ENCODE data around the gene NXPH3. TPM values are rescaled to one million over a fixed set of nuclear protein-coding genes. Genes with fewer than 3 reads are reported as not detected.
"Not testable (repeated sequence)": the region's sequence is repeated elsewhere in the genome, so short reads cannot be mapped to it uniquely, and the experiment has no call there.

Gene NXPH3
- polyA plus RNA-seq, 1 experiment, result 0.27 TPM

- DNase-seq (ENCODE audit: low read depth, low spot score), result no peak
- CTCF ChIA-PET, result interaction anchor here (0.6 to 1.1 kb wide), 4 partner anchors 10 to 140 kb away, joined by 3 to 5 read pairs (median 3); no protein-coding TSS in a partner anchor
- Histone ChIP-seq H3K4me3 (ENCODE audit: low read depth, low read length) (no peak overlapping the region), H3K27me3 (ENCODE audit: control insufficient read depth, insufficient read depth, low read length) (peaks cover 35% of the 10 kb centered on the region), H3K9me3 (ENCODE audit: control insufficient read depth, insufficient read depth, low read length) (no peaks in the 10 kb centered on the region; the same call in 1 of the 2 replicates), H3K27ac (ENCODE audit: low read depth, low read length) (no peak overlapping the region)
- TF ChIP-seq CTCF (IDR thresholded peaks at IDR 0.05; ENCODE audit: low read depth, low read length), result no peak
- POLR2A ChIA-PET, result no interaction called here
Measured at GRCh38 chr17:49548051-49548505, 27.6 kb upstream of the NXPH3 start.

- DNase-seq (ENCODE audit: low read depth, low spot score), result no peak
- H3K27ac ChIP-seq (ENCODE audit: low read depth, low read length), result no peak overlapping the region
- ChIA-PET CTCF (interaction anchor here (1.1 kb wide), 1 partner anchor 112 kb away, joined by 5 read pairs; no protein-coding TSS in a partner anchor), POLR2A (no interaction called here)
- H3K9me3 ChIP-seq (ENCODE audit: control insufficient read depth, insufficient read depth, low read length), result no peaks in the 10 kb centered on the region; the same call in 1 of the 2 replicates
- no peak overlapping the region for H3K4me3 ChIP-seq (ENCODE audit: low read depth, low read length)
- H3K27me3 ChIP-seq (ENCODE audit: control insufficient read depth, insufficient read depth, low read length), result peaks cover 31% of the 10 kb centered on the region
- peak; percentile 63 for TF ChIP-seq CTCF (IDR thresholded peaks at IDR 0.05; ENCODE audit: low read depth, low read length)
Measured at GRCh38 chr17:49548506-49549310, 27.0 kb upstream of the NXPH3 start.

- Histone ChIP-seq H3K9me3 (ENCODE audit: control insufficient read depth, insufficient read depth, low read length) (no peaks in the 10 kb centered on the region; the same call in 1 of the 2 replicates), H3K27me3 (ENCODE audit: control insufficient read depth, insufficient read depth, low read length) (peaks cover 28% of the 10 kb centered on the region), H3K27ac (ENCODE audit: low read depth, low read length) (no peak overlapping the region), H3K4me3 (ENCODE audit: low read depth, low read length) (no peak overlapping the region)
- ChIA-PET CTCF (no interaction called here), POLR2A (no interaction called here)
- no peak for DNase-seq (ENCODE audit: low read depth, low spot score)
- no peak for TF ChIP-seq CTCF (IDR thresholded peaks at IDR 0.05; ENCODE audit: low read depth, low read length)
Measured at GRCh38 chr17:49549311-49549605, 26.4 kb upstream of the NXPH3 start.

- Histone ChIP-seq H3K4me3 (ENCODE audit: low read depth, low read length) (no peak overlapping the region), H3K27ac (ENCODE audit: low read depth, low read length) (no peak overlapping the region), H3K27me3 (ENCODE audit: control insufficient read depth, insufficient read depth, low read length) (peaks cover 21% of the 10 kb centered on the region), H3K9me3 (ENCODE audit: control insufficient read depth, insufficient read depth, low read length) (no peaks in the 10 kb centered on the region; the same call in 1 of the 2 replicates)
- CTCF ChIA-PET, result no interaction called here
- POLR2A ChIA-PET, result no interaction called here
- TF ChIP-seq CTCF (IDR thresholded peaks at IDR 0.05; ENCODE audit: low read depth, low read length), result no peak
- DNase-seq (ENCODE audit: low read depth, low spot score), result no peak
Measured at GRCh38 chr17:49549691-49550678, 25.7 kb upstream of the NXPH3 start.

- H3K9me3 ChIP-seq (ENCODE audit: control insufficient read depth, insufficient read depth, low read length); CTCF ChIA-PET; POLR2A ChIA-PET; H3K27ac ChIP-seq (ENCODE audit: low read depth, low read length); DNase-seq (ENCODE audit: low read depth, low spot score); H3K4me3 ChIP-seq (ENCODE audit: low read depth, low read length): not testable (repeated sequence)
- H3K27me3 ChIP-seq (ENCODE audit: control insufficient read depth, insufficient read depth, low read length), result peaks cover 15% of the 10 kb centered on the region
Measured at GRCh38 chr17:49550764-49551163, 24.9 kb upstream of the NXPH3 start.
